Testis (tissue), 2 donors: Measurements from ENCODE around the gene UBE2H.
"Not testable (repeated sequence)": the region's sequence is repeated elsewhere in the genome, so short reads cannot be mapped to it uniquely, and the experiment has no call there.

Experiments
- POLR2A ChIP-seq: fragments of 450-650 bp; IDR thresholded peaks from one replicate; pipeline ENCODE4 v1.6.1; 2017; ENCODE audit warnings: antibody characterized with exemption, mild to moderate bottlenecking, moderate library complexity
- TF ChIP-seq, protein P1 (sequence below), 3 experiments: fragments of 450-650 bp in 2 of 3; fragments of 200-600 bp in 1 of 3; sonication (generic) in 1 of 3; IDR thresholded peaks; one replicate each; pipeline ENCODE4 v1.5.1; 2016 to 2019; ENCODE audit warnings: antibody characterized with exemption in 3 of 3, mild to moderate bottlenecking in 2 of 3, moderate library complexity in 1 of 3

GRCh38 chr7:129833353-129833752, 119.4 kb downstream of the UBE2H start:
- TF ChIP-seq POLR2A: not testable (repeated sequence)
- TF ChIP-seq, protein P1, sequence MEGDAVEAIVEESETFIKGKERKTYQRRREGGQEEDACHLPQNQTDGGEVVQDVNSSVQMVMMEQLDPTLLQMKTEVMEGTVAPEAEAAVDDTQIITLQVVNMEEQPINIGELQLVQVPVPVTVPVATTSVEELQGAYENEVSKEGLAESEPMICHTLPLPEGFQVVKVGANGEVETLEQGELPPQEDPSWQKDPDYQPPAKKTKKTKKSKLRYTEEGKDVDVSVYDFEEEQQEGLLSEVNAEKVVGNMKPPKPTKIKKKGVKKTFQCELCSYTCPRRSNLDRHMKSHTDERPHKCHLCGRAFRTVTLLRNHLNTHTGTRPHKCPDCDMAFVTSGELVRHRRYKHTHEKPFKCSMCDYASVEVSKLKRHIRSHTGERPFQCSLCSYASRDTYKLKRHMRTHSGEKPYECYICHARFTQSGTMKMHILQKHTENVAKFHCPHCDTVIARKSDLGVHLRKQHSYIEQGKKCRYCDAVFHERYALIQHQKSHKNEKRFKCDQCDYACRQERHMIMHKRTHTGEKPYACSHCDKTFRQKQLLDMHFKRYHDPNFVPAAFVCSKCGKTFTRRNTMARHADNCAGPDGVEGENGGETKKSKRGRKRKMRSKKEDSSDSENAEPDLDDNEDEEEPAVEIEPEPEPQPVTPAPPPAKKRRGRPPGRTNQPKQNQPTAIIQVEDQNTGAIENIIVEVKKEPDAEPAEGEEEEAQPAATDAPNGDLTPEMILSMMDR (IDR thresholded peaks at IDR 0.05): not testable (repeated sequence)
